GM12801 (cell line): Measurements from ENCODE around the gene DPPA4.

ENCODE experiments used
- CTCF ChIP-seq: IDR thresholded peaks from one replicate; pipeline ENCODE4 v1.5.1; 2011; ENCODE audit warnings: control low read depth; ENCODE audit not compliant: insufficient read length; ENCODE audit errors: extremely low read depth

DPPA4 gene

GRCh38 chr3:109369510-109369909 lies 32.2 kb upstream of the DPPA4 start:
- no peak for TF ChIP-seq CTCF

- no peak for TF ChIP-seq CTCF
These were observed 26.7 kb upstream of the DPPA4 start for GRCh38 chr3:109364088-109364487.

- TF ChIP-seq CTCF: no peak
These were observed 26.3 kb upstream of the DPPA4 start for GRCh38 chr3:109363634-109364033.

GRCh38 chr3:109362823-109363222 lies 25.5 kb upstream of the DPPA4 start:
- TF ChIP-seq CTCF: no peak

- no peak for TF ChIP-seq CTCF
These were observed 19.3 kb upstream of the DPPA4 start for GRCh38 chr3:109356442-109357155.

GRCh38 chr3:109355625-109356441 lies 18.5 kb upstream of the DPPA4 start:
- no peak for TF ChIP-seq CTCF

- TF ChIP-seq CTCF: no peak
These were observed 15.7 kb upstream of the DPPA4 start for GRCh38 chr3:109353057-109353456.
